ENCODE results near the gene SMIM10L1. TPM values are rescaled to one million over a fixed set of nuclear protein-coding genes. Genes with fewer than 3 reads are reported as not detected.

Gene SMIM10L1
- total RNA-seq, result 4.4 and 5.7 TPM in 2 replicates

GRCh38 chr12:11171145-11171968 lies at the start of gene SMIM10L1:
Gene SMIM10L1 (plus strand): TSS chr12:11171194. CDS start chr12:11171357, 163 bp downstream.

GRCh38 chr12:11134305-11134704 lies 36.7 kb upstream of the SMIM10L1 start, which contains the start of gene TAS2R30:
Gene TAS2R30 (minus strand): TSS chr12:11134644. CDS start chr12:11134244, 400 bp downstream.

GRCh38 chr12:11186837-11187236 lies 15.8 kb downstream of the SMIM10L1 start, which contains the start of gene TAS2R42:
Gene TAS2R42 (minus strand): TSS chr12:11186937. CDS start chr12:11186937, 0 bp downstream.

Other genes starting within 250 kb of the SMIM10L1 start
- 0.09 TPM in 1 of 2 replicates, not detected in the other for gene PRH2, start 242.0 kb upstream of the SMIM10L1 start, total RNA-seq
- 1.5 and 1.6 TPM in 2 replicates for gene TAS2R14, start 231.9 kb upstream of the SMIM10L1 start, total RNA-seq
- gene TAS2R50, start 184.3 kb upstream of the SMIM10L1 start, total RNA-seq, result 1.6 and 2.4 TPM in 2 replicates
- 1.7 and 2.4 TPM in 2 replicates for gene TAS2R20, start 172.9 kb upstream of the SMIM10L1 start, total RNA-seq
- gene TAS2R19, start 148.6 kb upstream of the SMIM10L1 start, total RNA-seq, result 2.9 and 4.0 TPM in 2 replicates
- 2.7 and 3.1 TPM in 2 replicates for gene TAS2R31, start 139.8 kb upstream of the SMIM10L1 start, total RNA-seq
- gene TAS2R46, start 108.9 kb upstream of the SMIM10L1 start, total RNA-seq, result 1.5 and 1.6 TPM in 2 replicates
- gene TAS2R43, start 78.9 kb upstream of the SMIM10L1 start, total RNA-seq, result 0.22 TPM in 1 of 2 replicates, not detected in the other
- gene TAS2R30, start 36.5 kb upstream of the SMIM10L1 start, total RNA-seq, result 1.6 and 2.7 TPM in 2 replicates
- gene TAS2R42, start 15.7 kb downstream of the SMIM10L1 start, total RNA-seq, result not detected in 2 replicates
- not detected in 2 replicates for gene PRB3, start 98.5 kb downstream of the SMIM10L1 start, total RNA-seq
- gene PRB4, start 139.2 kb downstream of the SMIM10L1 start, total RNA-seq, result not detected in 2 replicates
- gene PRB2, start 224.4 kb downstream of the SMIM10L1 start, total RNA-seq, result not detected in 2 replicates

Data from dermis lymphatic vessel endothelial cell (primary cell).